Kidney (tissue), 14 donors: ENCODE measurements around the gene PPCS. TPM values are rescaled to one million over a fixed set of nuclear protein-coding genes. Genes with fewer than 3 reads are reported as not detected.
"Not testable (repeated sequence)": the region's sequence is repeated elsewhere in the genome, so short reads cannot be mapped to it uniquely, and the experiment has no call there.

Experiments used
- DNase-seq, 5 donors: peaks; one replicate each; pipeline ENCODE4 v3.0.0-alpha.2; 2013 to 2020
- FAIRE-seq: peaks from 2 replicates; lab custom pipeline; 2012; peaks lifted over from hg19 to GRCh38; lab: Jason Lieb, UNC
- H3K27ac ChIP-seq, 2 donors: one replicate each; pipeline ENCODE4 v1.7.0; 2013; ENCODE audit warnings: low read depth in 2 of 2, low read length in 2 of 2, inconsistent platforms in 1 of 2
- H3K27me3 ChIP-seq: one replicate; pipeline ENCODE4 v1.7.1; 2013; ENCODE audit warnings: low read length, inconsistent platforms; ENCODE audit not compliant: control insufficient read depth, insufficient read depth
- H3K36me3 ChIP-seq, 3 donors: one replicate each; pipeline versions ENCODE4 v1.7.0 to v1.7.1; 2013; ENCODE audit warnings: low read length in 3 of 3, control low read depth in 1 of 3, inconsistent platforms in 1 of 3; ENCODE audit not compliant: insufficient read depth in 3 of 3, control insufficient read depth in 2 of 3
- H3K4me1 ChIP-seq, 3 donors: one replicate each; pipeline versions ENCODE4 v1.7.0 to v1.7.1; 2013; ENCODE audit warnings: low read length in 3 of 3, inconsistent platforms in 1 of 3, low read depth in 1 of 3; ENCODE audit not compliant: control insufficient read depth in 2 of 3, insufficient read depth in 2 of 3
- H3K4me3 ChIP-seq, 3 donors: one replicate each; pipeline versions ENCODE4 v1.7.0 to v1.8.1; 2013; ENCODE audit warnings: low read length in 3 of 3, control low read depth in 1 of 3, inconsistent platforms in 1 of 3
- H3K9ac ChIP-seq, 3 donors: one replicate each; pipeline versions ENCODE4 v1.7.0 to v1.7.1; 2013; ENCODE audit warnings: low read length in 3 of 3, control low read depth in 1 of 3, inconsistent platforms in 1 of 3
- H3K9me3 ChIP-seq, 3 donors: one replicate each; pipeline versions ENCODE4 v1.7.0 to v1.7.1; 2013; ENCODE audit warnings: low read length in 3 of 3, control low read depth in 1 of 3, inconsistent platforms in 1 of 3; ENCODE audit not compliant: control insufficient read depth in 2 of 3, insufficient read depth in 1 of 3
- CTCF ChIP-seq: IDR thresholded peaks from 3 replicates; pipeline ENCODE4 v1.5.1; 2012; ENCODE audit warnings: mild to moderate bottlenecking, moderate library complexity, borderline replicate concordance; ENCODE audit not compliant: insufficient read depth; ENCODE audit errors: extremely low read depth
- intact Hi-C: fragments of 100-400 bp; cut with DNase I; formaldehyde crosslinking; loops from one replicate; pipeline ENCODE4 v1.11.1; 2022
- polyA plus RNA-seq: library from polyadenylated mRNA; stranded (reverse); fragments of 350-450 nt; fragmentation: Illumina TruSeq; extraction: RNeasy Lipid Tissue Mini Kit (QIAGEN cat#74804); gene quantifications from one replicate; pipeline ENCODE4 v1.2.3, GENCODE V29; 2014; ENCODE audit warnings: low read depth, low replicate concordance; ENCODE audit not compliant: insufficient read depth
- total RNA-seq: library from RNA; stranded (reverse); fragmentation: NEBNext Ultra II Directional; extraction: Animal tissue kit (Norgen Biotek cat#: 25700); gene quantifications from one replicate; pipeline ENCODE4 v1.2.1, GENCODE V29; 2021
- donor health status: control.
- donor health status: control.
- donor health status: control.
- donor health status: control.
- donor health status: control.
- donor health status: DM: yes; HTN: yes; CAD: no.
- donor health status: Normal renal cell carcinoma (clear cell type).

Gene PPCS
- total and polyA plus RNA-seq, 2 donors from 2014 or later, result 79.3 to 145 TPM

- TF ChIP-seq CTCF, result no peak
- DNase-seq, result no peak
- no peaks in the 10 kb centered on the region for H3K4me1 ChIP-seq
- intact Hi-C loops, result no loop called here
- H3K27ac ChIP-seq, result no peak overlapping the region
- peaks cover 0 to 14% (median 4%) of the 10 kb centered on the region in 3 donors for H3K36me3 ChIP-seq
- H3K9ac ChIP-seq, result no peak overlapping the region
- no peaks in the 10 kb centered on the region for H3K9me3 ChIP-seq
- no peaks in the 10 kb centered on the region for H3K27me3 ChIP-seq
- no peak overlapping the region for H3K4me3 ChIP-seq
- no peak for FAIRE-seq
Observed at GRCh38 chr1:42484382-42484781, 28.0 kb downstream of the PPCS start.

- no peaks in the 10 kb centered on the region for H3K4me1 ChIP-seq
- H3K27ac ChIP-seq, result no peak overlapping the region
- peaks cover 0 to 2% (median 0%) of the 10 kb centered on the region in 3 donors for H3K9me3 ChIP-seq
- no peak for TF ChIP-seq CTCF
- no peak for DNase-seq
- no peaks in the 10 kb centered on the region for H3K27me3 ChIP-seq
- no peak overlapping the region for H3K9ac ChIP-seq
- intact Hi-C loops, result no loop called here
- no peak for FAIRE-seq
- H3K36me3 ChIP-seq, result peaks cover 0 to 5% (median 3%) of the 10 kb centered on the region in 3 donors
- no peak overlapping the region for H3K4me3 ChIP-seq
Observed at GRCh38 chr1:42490237-42490636, 33.9 kb downstream of the PPCS start.

- peaks cover 2 to 27% (median 8%) of the 10 kb centered on the region in 3 donors for H3K36me3 ChIP-seq
- H3K27me3 ChIP-seq, DNase-seq, intact Hi-C loops, H3K4me1 ChIP-seq, H3K4me3 ChIP-seq, H3K27ac ChIP-seq, H3K9ac ChIP-seq, FAIRE-seq: not testable (repeated sequence)
- H3K9me3 ChIP-seq, result peaks cover under 1 to 24% (median 6%) of the 10 kb centered on the region in 3 donors
Observed at GRCh38 chr1:42502031-42502430, 45.7 kb downstream of the PPCS start.

- DNase-seq (no peak), FAIRE-seq (no peak)
- H3K27me3 ChIP-seq, result no peaks in the 10 kb centered on the region
- H3K36me3 ChIP-seq, result peaks cover 0 to 32% (median 8%) of the 10 kb centered on the region in 3 donors
- no peak overlapping the region for H3K4me3 ChIP-seq
- H3K9ac ChIP-seq, result no peak overlapping the region
- no peak overlapping the region for H3K27ac ChIP-seq
- no peak for TF ChIP-seq CTCF
- peaks cover 1 to 30% (median 6%) of the 10 kb centered on the region in 3 donors for H3K9me3 ChIP-seq
- no peaks in the 10 kb centered on the region for H3K4me1 ChIP-seq
- intact Hi-C loops, result no loop called here
Observed at GRCh38 chr1:42504535-42505128, 48.3 kb downstream of the PPCS start.
